SU-DHL-6 (cell line): Measurements from ENCODE around the gene MED15.
"Not testable (repeated sequence)": the region's sequence is repeated elsewhere in the genome, so short reads cannot be mapped to it uniquely, and the experiment has no call there.

Experiments
- H2AFZ ChIP-seq: fragments of 200-600 bp; sonication (generic); 2 replicates; pipeline ENCODE4 v1.6.1; 2014; ENCODE audit warnings: low read depth, mild to moderate bottlenecking, moderate library complexity, mixed read lengths, antibody characterized with exemption, low read length; ENCODE audit not compliant: severe bottlenecking
- H3F3A ChIP-seq: fragments of 200-600 bp; shearing (Covaris generic); 2 replicates; pipeline ENCODE4 v1.6.0; 2016; ENCODE audit warnings: antibody characterized with exemption, mild to moderate bottlenecking; ENCODE audit not compliant: insufficient read depth
- H3K27ac ChIP-seq: fragments of 200-600 bp; sonication (generic); 2 replicates; pipeline ENCODE4 v1.5.1; 2016; ENCODE audit warnings: low read depth, mild to moderate bottlenecking, low read length, moderate library complexity, mixed read lengths
- H3K27me3 ChIP-seq: fragments of 200-600 bp; sonication (generic), shearing (Covaris generic); 2 replicates; pipeline ENCODE4 v1.6.0; 2014; ENCODE audit warnings: mild to moderate bottlenecking, low read length
- H3K36me3 ChIP-seq: fragments of 200-600 bp; sonication (generic); 2 replicates; pipeline ENCODE4 v1.6.1; 2014; ENCODE audit warnings: mild to moderate bottlenecking, low read length, mixed read lengths
- H3K4me2 ChIP-seq: fragments of 300-600, 200-600 bp; shearing (Covaris generic), sonication (generic); 2 replicates; pipeline ENCODE4 v1.6.0; 2014; ENCODE audit warnings: low read length, low read depth, mild to moderate bottlenecking; ENCODE audit not compliant: poor library complexity, severe bottlenecking
- H3K4me3 ChIP-seq: fragments of 200-600 bp; sonication (generic); 2 replicates; pipeline ENCODE4 v1.5.1; 2014; ENCODE audit warnings: antibody characterized with exemption, low read length, mild to moderate bottlenecking, mixed read lengths; ENCODE audit not compliant: insufficient read depth, poor library complexity, severe bottlenecking
- H3K79me2 ChIP-seq: fragments of 200-600 bp; sonication (generic); 2 replicates; pipeline ENCODE4 v1.6.1; 2014; ENCODE audit warnings: mild to moderate bottlenecking, low read length, moderate library complexity; ENCODE audit not compliant: insufficient read depth
- H3K9ac ChIP-seq: fragments of 200-600 bp; sonication (generic); 2 replicates; pipeline ENCODE4 v1.7.0; 2014; ENCODE audit warnings: mild to moderate bottlenecking, low read length
- H3K9me2 ChIP-seq: fragments of 200-600 bp; sonication (generic); replicated peaks from 2 replicates; pipeline ENCODE4 v1.6.1; 2014; ENCODE audit warnings: low read length; ENCODE audit not compliant: insufficient read depth
- H3K9me3 ChIP-seq: fragments of 200-600 bp; sonication (generic); 2 replicates; pipeline ENCODE4 v1.6.1; 2014; ENCODE audit warnings: low read length, mixed read lengths; ENCODE audit not compliant: insufficient read depth
- H4K20me1 ChIP-seq: fragments of 200-600 bp; sonication (generic); 2 replicates; pipeline ENCODE4 v1.6.1; 2014; ENCODE audit warnings: low read depth, mild to moderate bottlenecking, antibody characterized with exemption, low read length, moderate library complexity, mixed read lengths
- EZH2phosphoT487 ChIP-seq: fragments of 200-600 bp; sonication (generic), shearing (Covaris generic); conservative IDR thresholded peaks from 2 replicates; pipeline ENCODE4 v1.6.1; 2018; ENCODE audit warnings: mild to moderate bottlenecking, antibody characterized with exemption, low read length, moderate library complexity, mixed read lengths
- TF ChIP-seq, protein P1 (sequence below): fragments of 200-600 bp; sonication (generic); IDR thresholded peaks from one replicate; pipeline ENCODE4 v1.5.1; 2017; ENCODE audit warnings: antibody characterized with exemption, mild to moderate bottlenecking, low read length, moderate library complexity; ENCODE audit not compliant: insufficient read depth, poor library complexity, severe bottlenecking

The MED15 gene

DNA sequence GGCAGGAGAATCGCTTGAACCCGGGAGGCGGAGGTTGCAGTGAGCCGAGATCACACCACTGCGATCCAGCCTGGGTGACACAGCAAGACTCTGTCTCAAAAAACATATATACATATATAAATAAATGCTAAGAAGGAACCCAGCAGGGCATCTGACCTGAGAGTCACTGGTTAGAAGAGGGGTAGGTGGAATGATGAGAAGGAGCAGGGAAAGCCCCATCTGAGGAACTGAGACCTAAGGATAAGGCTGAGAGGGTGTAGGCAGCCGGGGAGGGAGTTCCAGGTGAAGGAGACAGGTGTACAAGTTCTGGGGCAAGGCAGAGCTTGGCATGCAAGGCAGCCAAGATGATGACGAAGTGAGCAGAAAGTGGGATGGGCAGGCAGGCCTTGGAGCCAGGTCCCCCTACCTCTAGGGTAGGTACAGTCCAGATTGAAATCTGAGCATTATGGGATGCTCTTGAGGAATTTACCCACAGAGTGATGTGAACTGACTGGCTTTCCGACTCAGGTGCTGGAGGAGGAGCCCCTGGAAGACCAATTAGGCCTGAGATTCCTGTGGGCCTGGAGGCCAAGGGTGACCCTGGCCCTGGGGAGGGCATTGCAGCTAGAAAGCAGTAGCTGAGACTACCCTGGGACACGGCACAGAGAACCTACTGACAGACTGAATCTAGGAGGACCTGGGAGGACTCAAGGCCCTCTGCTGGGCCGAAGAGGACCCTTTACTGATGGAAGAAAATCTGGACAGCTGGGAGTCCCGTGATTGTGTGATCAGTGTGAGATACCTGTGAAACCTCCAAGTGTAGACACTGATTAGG lies 34.6 kb upstream of the MED15 start:
- TF ChIP-seq EZH2phosphoT487: no peak
- TF ChIP-seq, protein P1, sequence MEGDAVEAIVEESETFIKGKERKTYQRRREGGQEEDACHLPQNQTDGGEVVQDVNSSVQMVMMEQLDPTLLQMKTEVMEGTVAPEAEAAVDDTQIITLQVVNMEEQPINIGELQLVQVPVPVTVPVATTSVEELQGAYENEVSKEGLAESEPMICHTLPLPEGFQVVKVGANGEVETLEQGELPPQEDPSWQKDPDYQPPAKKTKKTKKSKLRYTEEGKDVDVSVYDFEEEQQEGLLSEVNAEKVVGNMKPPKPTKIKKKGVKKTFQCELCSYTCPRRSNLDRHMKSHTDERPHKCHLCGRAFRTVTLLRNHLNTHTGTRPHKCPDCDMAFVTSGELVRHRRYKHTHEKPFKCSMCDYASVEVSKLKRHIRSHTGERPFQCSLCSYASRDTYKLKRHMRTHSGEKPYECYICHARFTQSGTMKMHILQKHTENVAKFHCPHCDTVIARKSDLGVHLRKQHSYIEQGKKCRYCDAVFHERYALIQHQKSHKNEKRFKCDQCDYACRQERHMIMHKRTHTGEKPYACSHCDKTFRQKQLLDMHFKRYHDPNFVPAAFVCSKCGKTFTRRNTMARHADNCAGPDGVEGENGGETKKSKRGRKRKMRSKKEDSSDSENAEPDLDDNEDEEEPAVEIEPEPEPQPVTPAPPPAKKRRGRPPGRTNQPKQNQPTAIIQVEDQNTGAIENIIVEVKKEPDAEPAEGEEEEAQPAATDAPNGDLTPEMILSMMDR: no peak
- H3K27ac ChIP-seq: no peak overlapping the region

DNA sequence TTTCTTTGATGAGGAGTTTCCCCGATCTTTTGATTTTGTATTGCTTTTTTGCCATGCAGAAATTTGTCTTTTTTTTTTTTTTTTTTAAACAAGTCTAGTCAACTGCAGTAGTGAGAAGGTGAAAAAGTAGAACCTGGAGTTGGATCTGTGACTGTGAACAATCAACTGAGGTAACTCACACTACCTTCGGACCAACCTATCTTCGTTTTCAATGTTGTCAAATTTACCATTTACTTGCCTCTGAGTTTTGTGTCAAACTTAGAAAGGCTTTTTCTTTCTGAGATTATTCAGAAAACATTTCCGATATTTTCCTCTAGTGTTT lies 32.3 kb upstream of the MED15 start:
- H3F3A ChIP-seq: no peaks in the 10 kb centered on the region
- no peaks in the 10 kb centered on the region for H3K79me2 ChIP-seq
- no peaks in the 10 kb centered on the region for H4K20me1 ChIP-seq
- TF ChIP-seq, protein P1: no peak
- no peak for TF ChIP-seq EZH2phosphoT487
- no peaks in the 10 kb centered on the region for H3K27me3 ChIP-seq
- H3K9me2 ChIP-seq: no peaks in the 10 kb centered on the region
- no peak overlapping the region for H2AFZ ChIP-seq
- H3K9me3 ChIP-seq: no peaks in the 10 kb centered on the region
- no peak overlapping the region for H3K4me2 ChIP-seq
- no peak overlapping the region for H3K27ac ChIP-seq
- no peak overlapping the region for H3K9ac ChIP-seq
- H3K4me3 ChIP-seq: no peak overlapping the region
- H3K36me3 ChIP-seq: no peaks in the 10 kb centered on the region

More for the DNA sequence above, 34.6 kb upstream of the MED15 start:
- H3K9me3 ChIP-seq: no peaks in the 10 kb centered on the region
- H4K20me1 ChIP-seq: no peaks in the 10 kb centered on the region
- H3K4me3 ChIP-seq: no peak overlapping the region
- no peaks in the 10 kb centered on the region for H3K36me3 ChIP-seq
- H2AFZ ChIP-seq: no peak overlapping the region
- H3F3A ChIP-seq: no peaks in the 10 kb centered on the region
- no peaks in the 10 kb centered on the region for H3K27me3 ChIP-seq
- no peaks in the 10 kb centered on the region for H3K79me2 ChIP-seq
- no peak overlapping the region for H3K4me2 ChIP-seq
- H3K9ac ChIP-seq: no peak overlapping the region
- H3K9me2 ChIP-seq: no peaks in the 10 kb centered on the region

DNA sequence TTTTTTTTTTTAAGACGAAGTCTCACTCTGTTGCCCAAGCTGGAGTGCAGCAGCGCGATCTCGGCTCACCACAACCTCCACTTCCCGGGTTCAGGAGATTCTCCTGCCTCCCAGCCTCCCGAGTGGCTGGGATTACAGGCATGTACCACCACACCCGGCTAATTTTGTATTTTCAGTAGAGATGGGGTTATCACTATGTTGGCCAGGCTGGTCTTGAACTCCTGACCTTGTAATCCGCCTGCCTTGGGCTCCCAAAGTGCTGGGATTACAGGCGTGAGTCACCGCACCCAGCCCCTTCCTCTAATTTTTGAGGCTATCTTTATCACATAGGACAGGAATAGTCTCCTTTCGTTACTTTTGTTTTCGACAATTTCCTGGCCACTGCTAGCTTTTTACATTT lies 31.8 kb upstream of the MED15 start:
- not testable (repeated sequence) for H3K4me3 ChIP-seq, H3K27ac ChIP-seq, H2AFZ ChIP-seq, H3K4me2 ChIP-seq, H3K9me3 ChIP-seq, H3K27me3 ChIP-seq, H3K36me3 ChIP-seq, H3K79me2 ChIP-seq, H4K20me1 ChIP-seq, H3K9me2 ChIP-seq, H3F3A ChIP-seq, H3K9ac ChIP-seq

DNA sequence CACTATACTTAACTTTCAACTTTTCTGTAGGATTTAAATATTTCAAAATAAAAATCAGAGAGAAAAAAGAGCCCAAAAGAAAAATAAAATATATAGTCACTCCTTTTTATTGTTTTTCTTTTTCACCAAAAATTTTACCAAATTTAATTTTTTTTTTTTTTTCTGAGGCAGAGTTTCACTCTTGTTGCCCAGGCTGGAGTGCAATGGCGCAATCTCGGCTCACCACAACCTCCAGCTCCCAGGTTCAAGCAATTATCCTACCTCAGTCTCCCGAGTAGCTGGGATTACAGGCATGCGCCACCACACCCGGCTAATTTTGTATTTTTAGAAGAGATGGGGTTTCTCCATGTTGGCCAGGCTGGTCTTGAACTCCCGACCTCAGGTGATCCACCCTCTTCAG lies 29.4 kb upstream of the MED15 start:
- H3K9ac ChIP-seq, H3K4me3 ChIP-seq, H3K9me3 ChIP-seq, H3K36me3 ChIP-seq, H3F3A ChIP-seq, H3K4me2 ChIP-seq, H4K20me1 ChIP-seq, H2AFZ ChIP-seq, H3K79me2 ChIP-seq, H3K27ac ChIP-seq, H3K27me3 ChIP-seq, H3K9me2 ChIP-seq: not testable (repeated sequence)
